ENCODE data around the gene ZFYVE9. TPM values are rescaled to one million over a fixed set of nuclear protein-coding genes. Genes with fewer than 3 reads are reported as not detected.

The ZFYVE9 gene
- total and polyA plus RNA-seq, 2 experiments from 2014 or later: 5.4 to 27.3 TPM

DNA sequence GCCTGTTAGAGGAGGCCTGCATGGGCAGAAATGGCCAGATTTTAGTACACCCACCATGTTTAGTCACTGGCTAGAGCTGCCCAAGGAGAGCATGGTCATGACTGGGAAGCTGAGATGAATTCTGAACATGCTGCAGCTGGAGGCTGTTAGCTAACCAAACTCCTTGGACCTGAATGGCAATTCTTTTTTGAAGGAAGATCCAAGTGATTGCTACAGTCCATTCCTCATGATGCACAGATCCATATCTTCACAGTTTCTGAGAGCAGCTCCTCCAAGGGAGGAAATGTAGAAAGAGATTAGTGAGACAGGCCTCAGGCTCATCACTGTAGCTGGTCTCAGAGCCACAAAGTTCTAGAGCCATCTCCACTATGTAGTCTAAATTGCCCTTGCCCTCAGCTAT is 11.1 kb downstream of the ZFYVE9 start:
- Histone ChIP-seq H2AFZ (no peak overlapping the region), H3K79me2 (replicated peaks; ENCODE audit: insufficient read depth) (peaks cover 60% of the 10 kb centered on the region), H3K4me2 (no peak overlapping the region), H4K20me1 (replicated peaks; ENCODE audit: insufficient read depth) (peaks cover 7% of the 10 kb centered on the region), H3K36me3 (ENCODE audit: insufficient read depth) (peaks cover 6% of the 10 kb centered on the region), H3K27me3 (ENCODE audit: insufficient read depth) (no peaks in the 10 kb centered on the region), H3K4me1 (ENCODE audit: insufficient read depth) (no peaks in the 10 kb centered on the region), H3F3A (replicated peaks; ENCODE audit: low read depth) (no peaks in the 10 kb centered on the region), H3K9me2 (ENCODE audit: insufficient read depth) (no peaks in the 10 kb centered on the region), H3K27ac (ENCODE audit: low read depth) (no peak overlapping the region), H3K4me3 (no peak overlapping the region)
- DNase-seq (ENCODE audit: low spot score) (no peak), ATAC-seq (no peak)
- H3K4me3 Mint-ChIP-seq: no peak overlapping the region
- H3K4me1 Mint-ChIP-seq: no peaks in the 10 kb centered on the region
- peaks cover 11% of the 10 kb centered on the region for H3K9me3 Mint-ChIP-seq
- H3K27me3 Mint-ChIP-seq (ENCODE audit: insufficient read depth, low read depth, poor library complexity): peaks cover 2% of the 10 kb centered on the region
- H3K36me3 Mint-ChIP-seq (ENCODE audit: low read depth): peaks cover 7% of the 10 kb centered on the region
- no peak for TF ChIP-seq NANOG (IDR thresholded peaks at IDR 0.05; ENCODE audit: borderline replicate concordance)
- no peak for TF ChIP-seq CREB1 (CRISPR knock-in tag; IDR thresholded peaks at IDR 0.05; ENCODE audit: low read depth)
- no peak for TF ChIP-seq STAT1 (IDR thresholded peaks at IDR 0.05; ENCODE audit: unreplicated experiment)
- TF ChIP-seq, protein P1, sequence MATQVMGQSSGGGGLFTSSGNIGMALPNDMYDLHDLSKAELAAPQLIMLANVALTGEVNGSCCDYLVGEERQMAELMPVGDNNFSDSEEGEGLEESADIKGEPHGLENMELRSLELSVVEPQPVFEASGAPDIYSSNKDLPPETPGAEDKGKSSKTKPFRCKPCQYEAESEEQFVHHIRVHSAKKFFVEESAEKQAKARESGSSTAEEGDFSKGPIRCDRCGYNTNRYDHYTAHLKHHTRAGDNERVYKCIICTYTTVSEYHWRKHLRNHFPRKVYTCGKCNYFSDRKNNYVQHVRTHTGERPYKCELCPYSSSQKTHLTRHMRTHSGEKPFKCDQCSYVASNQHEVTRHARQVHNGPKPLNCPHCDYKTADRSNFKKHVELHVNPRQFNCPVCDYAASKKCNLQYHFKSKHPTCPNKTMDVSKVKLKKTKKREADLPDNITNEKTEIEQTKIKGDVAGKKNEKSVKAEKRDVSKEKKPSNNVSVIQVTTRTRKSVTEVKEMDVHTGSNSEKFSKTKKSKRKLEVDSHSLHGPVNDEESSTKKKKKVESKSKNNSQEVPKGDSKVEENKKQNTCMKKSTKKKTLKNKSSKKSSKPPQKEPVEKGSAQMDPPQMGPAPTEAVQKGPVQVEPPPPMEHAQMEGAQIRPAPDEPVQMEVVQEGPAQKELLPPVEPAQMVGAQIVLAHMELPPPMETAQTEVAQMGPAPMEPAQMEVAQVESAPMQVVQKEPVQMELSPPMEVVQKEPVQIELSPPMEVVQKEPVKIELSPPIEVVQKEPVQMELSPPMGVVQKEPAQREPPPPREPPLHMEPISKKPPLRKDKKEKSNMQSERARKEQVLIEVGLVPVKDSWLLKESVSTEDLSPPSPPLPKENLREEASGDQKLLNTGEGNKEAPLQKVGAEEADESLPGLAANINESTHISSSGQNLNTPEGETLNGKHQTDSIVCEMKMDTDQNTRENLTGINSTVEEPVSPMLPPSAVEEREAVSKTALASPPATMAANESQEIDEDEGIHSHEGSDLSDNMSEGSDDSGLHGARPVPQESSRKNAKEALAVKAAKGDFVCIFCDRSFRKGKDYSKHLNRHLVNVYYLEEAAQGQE (IDR thresholded peaks at IDR 0.05; ENCODE audit: unreplicated experiment): no peak
- TF ChIP-seq ZNF114 (CRISPR knock-in tag; IDR thresholded peaks at IDR 0.05): no peak
- TF ChIP-seq POLR2AphosphoS5 (IDR thresholded peaks at IDR 0.05; ENCODE audit: low read depth): no peak
- TF ChIP-seq ZNF331 (CRISPR knock-in tag; IDR thresholded peaks at IDR 0.05; ENCODE audit: low read depth): no peak
- TF ChIP-seq EZH2phosphoT487 (IDR thresholded peaks at IDR 0.05; ENCODE audit: unreplicated experiment): no peak
- no peak for TF ChIP-seq JUNB (IDR thresholded peaks at IDR 0.05; ENCODE audit: unreplicated experiment)
- TF ChIP-seq, protein P2, sequence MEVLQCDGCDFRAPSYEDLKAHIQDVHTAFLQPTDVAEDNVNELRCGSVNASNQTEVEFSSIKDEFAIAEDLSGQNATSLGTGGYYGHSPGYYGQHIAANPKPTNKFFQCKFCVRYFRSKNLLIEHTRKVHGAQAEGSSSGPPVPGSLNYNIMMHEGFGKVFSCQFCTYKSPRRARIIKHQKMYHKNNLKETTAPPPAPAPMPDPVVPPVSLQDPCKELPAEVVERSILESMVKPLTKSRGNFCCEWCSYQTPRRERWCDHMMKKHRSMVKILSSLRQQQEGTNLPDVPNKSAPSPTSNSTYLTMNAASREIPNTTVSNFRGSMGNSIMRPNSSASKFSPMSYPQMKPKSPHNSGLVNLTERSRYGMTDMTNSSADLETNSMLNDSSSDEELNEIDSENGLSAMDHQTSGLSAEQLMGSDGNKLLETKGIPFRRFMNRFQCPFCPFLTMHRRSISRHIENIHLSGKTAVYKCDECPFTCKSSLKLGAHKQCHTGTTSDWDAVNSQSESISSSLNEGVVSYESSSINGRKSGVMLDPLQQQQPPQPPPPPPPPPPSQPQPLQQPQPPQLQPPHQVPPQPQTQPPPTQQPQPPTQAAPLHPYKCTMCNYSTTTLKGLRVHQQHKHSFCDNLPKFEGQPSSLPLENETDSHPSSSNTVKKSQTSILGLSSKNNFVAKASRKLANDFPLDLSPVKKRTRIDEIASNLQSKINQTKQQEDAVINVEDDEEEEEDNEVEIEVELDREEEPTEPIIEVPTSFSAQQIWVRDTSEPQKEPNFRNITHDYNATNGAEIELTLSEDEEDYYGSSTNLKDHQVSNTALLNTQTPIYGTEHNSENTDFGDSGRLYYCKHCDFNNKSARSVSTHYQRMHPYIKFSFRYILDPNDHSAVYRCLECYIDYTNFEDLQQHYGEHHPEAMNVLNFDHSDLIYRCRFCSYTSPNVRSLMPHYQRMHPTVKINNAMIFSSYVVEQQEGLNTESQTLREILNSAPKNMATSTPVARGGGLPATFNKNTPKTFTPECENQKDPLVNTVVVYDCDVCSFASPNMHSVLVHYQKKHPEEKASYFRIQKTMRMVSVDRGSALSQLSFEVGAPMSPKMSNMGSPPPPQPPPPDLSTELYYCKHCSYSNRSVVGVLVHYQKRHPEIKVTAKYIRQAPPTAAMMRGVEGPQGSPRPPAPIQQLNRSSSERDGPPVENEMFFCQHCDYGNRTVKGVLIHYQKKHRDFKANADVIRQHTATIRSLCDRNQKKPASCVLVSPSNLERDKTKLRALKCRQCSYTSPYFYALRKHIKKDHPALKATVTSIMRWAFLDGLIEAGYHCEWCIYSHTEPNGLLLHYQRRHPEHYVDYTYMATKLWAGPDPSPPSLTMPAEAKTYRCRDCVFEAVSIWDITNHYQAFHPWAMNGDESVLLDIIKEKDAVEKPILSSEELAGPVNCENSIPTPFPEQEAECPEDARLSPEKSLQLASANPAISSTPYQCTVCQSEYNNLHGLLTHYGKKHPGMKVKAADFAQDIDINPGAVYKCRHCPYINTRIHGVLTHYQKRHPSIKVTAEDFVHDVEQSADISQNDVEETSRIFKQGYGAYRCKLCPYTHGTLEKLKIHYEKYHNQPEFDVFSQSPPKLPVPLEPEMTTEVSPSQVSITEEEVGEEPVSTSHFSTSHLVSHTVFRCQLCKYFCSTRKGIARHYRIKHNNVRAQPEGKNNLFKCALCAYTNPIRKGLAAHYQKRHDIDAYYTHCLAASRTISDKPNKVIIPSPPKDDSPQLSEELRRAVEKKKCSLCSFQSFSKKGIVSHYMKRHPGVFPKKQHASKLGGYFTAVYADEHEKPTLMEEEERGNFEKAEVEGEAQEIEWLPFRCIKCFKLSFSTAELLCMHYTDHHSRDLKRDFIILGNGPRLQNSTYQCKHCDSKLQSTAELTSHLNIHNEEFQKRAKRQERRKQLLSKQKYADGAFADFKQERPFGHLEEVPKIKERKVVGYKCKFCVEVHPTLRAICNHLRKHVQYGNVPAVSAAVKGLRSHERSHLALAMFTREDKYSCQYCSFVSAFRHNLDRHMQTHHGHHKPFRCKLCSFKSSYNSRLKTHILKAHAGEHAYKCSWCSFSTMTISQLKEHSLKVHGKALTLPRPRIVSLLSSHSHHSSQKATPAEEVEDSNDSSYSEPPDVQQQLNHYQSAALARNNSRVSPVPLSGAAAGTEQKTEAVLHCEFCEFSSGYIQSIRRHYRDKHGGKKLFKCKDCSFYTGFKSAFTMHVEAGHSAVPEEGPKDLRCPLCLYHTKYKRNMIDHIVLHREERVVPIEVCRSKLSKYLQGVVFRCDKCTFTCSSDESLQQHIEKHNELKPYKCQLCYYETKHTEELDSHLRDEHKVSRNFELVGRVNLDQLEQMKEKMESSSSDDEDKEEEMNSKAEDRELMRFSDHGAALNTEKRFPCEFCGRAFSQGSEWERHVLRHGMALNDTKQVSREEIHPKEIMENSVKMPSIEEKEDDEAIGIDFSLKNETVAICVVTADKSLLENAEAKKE (CRISPR knock-in tag; IDR thresholded peaks at IDR 0.05): no peak
- TF ChIP-seq EZH2 (IDR thresholded peaks at IDR 0.05; ENCODE audit: low read depth, unreplicated experiment): no peak
- TF ChIP-seq, protein P3, sequence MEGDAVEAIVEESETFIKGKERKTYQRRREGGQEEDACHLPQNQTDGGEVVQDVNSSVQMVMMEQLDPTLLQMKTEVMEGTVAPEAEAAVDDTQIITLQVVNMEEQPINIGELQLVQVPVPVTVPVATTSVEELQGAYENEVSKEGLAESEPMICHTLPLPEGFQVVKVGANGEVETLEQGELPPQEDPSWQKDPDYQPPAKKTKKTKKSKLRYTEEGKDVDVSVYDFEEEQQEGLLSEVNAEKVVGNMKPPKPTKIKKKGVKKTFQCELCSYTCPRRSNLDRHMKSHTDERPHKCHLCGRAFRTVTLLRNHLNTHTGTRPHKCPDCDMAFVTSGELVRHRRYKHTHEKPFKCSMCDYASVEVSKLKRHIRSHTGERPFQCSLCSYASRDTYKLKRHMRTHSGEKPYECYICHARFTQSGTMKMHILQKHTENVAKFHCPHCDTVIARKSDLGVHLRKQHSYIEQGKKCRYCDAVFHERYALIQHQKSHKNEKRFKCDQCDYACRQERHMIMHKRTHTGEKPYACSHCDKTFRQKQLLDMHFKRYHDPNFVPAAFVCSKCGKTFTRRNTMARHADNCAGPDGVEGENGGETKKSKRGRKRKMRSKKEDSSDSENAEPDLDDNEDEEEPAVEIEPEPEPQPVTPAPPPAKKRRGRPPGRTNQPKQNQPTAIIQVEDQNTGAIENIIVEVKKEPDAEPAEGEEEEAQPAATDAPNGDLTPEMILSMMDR (conservative IDR thresholded peaks at IDR 0.05; ENCODE audit: low read depth in 2 of 2): no peak
- TF ChIP-seq, protein P4, sequence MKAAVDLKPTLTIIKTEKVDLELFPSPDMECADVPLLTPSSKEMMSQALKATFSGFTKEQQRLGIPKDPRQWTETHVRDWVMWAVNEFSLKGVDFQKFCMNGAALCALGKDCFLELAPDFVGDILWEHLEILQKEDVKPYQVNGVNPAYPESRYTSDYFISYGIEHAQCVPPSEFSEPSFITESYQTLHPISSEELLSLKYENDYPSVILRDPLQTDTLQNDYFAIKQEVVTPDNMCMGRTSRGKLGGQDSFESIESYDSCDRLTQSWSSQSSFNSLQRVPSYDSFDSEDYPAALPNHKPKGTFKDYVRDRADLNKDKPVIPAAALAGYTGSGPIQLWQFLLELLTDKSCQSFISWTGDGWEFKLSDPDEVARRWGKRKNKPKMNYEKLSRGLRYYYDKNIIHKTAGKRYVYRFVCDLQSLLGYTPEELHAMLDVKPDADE (IDR thresholded peaks at IDR 0.05): no peak
- H3K27ac Mint-ChIP-seq: no peak overlapping the region

All from GM23338 (cell line).